K562 (cell line): ENCODE data around the gene CACNA1C. TPM values are rescaled to one million over a fixed set of nuclear protein-coding genes. Genes with fewer than 3 reads are reported as not detected.

Experiments used
- ATAC-seq: fragments of 200-7000 bp; cut with Tn5 transposase; 3 replicates; pipeline ENCODE4 v1.9.1; 2020; ENCODE audit warnings: moderate library complexity
- BruUV-seq: library from RNA; stranded (reverse); fragments of 400-500 nt; replicated peaks from 2 replicates; lab custom pipeline; 2021; lab: Mats Ljungman, UMichigan
- CTCF ChIA-PET: fragments of 300-600 bp; formaldehyde crosslinking; extraction: SDS; loops from one replicate; lab custom pipeline; 2021; ENCODE audit warnings: low intra/inter-chr PET ratio; lab: Yijun Ruan, JAX
- POLR2A ChIA-PET: fragments of 300-600, 350-650 bp; sonication (Branson Sonifier 250); formaldehyde crosslinking; extraction: SDS; loops from one replicate; lab custom pipeline; 2021; ENCODE audit warnings: antibody characterized with exemption, inconsistent platforms; lab: Yijun Ruan, JAX
- DNase-seq, 4 experiments: peaks; one replicate each; pipeline versions ENCODE4 v3.0.0 to v3.0.0-alpha.2; 2011 to 2018; ENCODE audit warnings: low spot score in 3 of 4, mixed read lengths in 3 of 4; ENCODE audit errors: extremely low read depth in 1 of 4
- FAIRE-seq: peaks from 2 replicates; lab custom pipeline; 2011; peaks lifted over from hg19 to GRCh38; lab: Jason Lieb, UNC
- H2AFZ ChIP-seq: 2 replicates; pipeline ENCODE4 v1.6.0; 2011; ENCODE audit warnings: low read depth, low read length, control low read depth, inconsistent platforms
- H3K27ac ChIP-seq: fragments of 200-600 bp; 3 replicates; pipeline ENCODE4 v1.8.0; 2011; ENCODE audit warnings: low read depth, mild to moderate bottlenecking, control low read depth, inconsistent platforms, low read length, moderate library complexity, mixed read lengths; ENCODE audit errors: extremely low read depth
- H3K27me3 ChIP-seq, 2 experiments: fragments of 300-600 bp in 1 of 2; 2 replicates in 1 of 2; 3 replicates in 1 of 2; pipeline versions ENCODE4 v1.6.0 to v1.8.0; 2011; ENCODE audit warnings: inconsistent platforms in 2 of 2, low read length in 2 of 2, mild to moderate bottlenecking in 1 of 2, mixed read lengths in 1 of 2, moderate library complexity in 1 of 2; ENCODE audit not compliant: control insufficient read depth in 2 of 2, insufficient read depth in 2 of 2
- H3K36me3 ChIP-seq: fragments of 300-600 bp; 3 replicates; pipeline ENCODE4 v1.8.0; 2011; ENCODE audit warnings: mild to moderate bottlenecking, low read length, inconsistent platforms; ENCODE audit not compliant: control insufficient read depth, insufficient read depth
- H3K4me1 ChIP-seq, 2 experiments: fragments of 200-600 bp in 1 of 2; replicated peaks in 1 of 2; 2 replicates in 1 of 2; 3 replicates in 1 of 2; pipeline versions ENCODE4 v1.5.1 to v1.8.0; 2011; ENCODE audit warnings: inconsistent platforms in 2 of 2, low read length in 2 of 2, mild to moderate bottlenecking in 1 of 2, mixed read lengths in 1 of 2, moderate library complexity in 1 of 2; ENCODE audit not compliant: control insufficient read depth in 2 of 2, insufficient read depth in 2 of 2
- H3K4me2 ChIP-seq: 2 replicates; pipeline ENCODE4 v1.6.1; 2011; ENCODE audit warnings: low read length, control low read depth, inconsistent platforms, mixed read lengths; ENCODE audit not compliant: insufficient read depth
- H3K4me3 ChIP-seq: fragments of 200-600 bp; sonication (generic), shearing (Covaris generic); 2 replicates; pipeline ENCODE4 v1.5.1; 2016; ENCODE audit warnings: control low read depth, inconsistent platforms
- H3K79me2 ChIP-seq: fragments of 200-600 bp; 3 replicates; pipeline ENCODE4 v1.8.0; 2011; ENCODE audit warnings: low read length, inconsistent platforms; ENCODE audit not compliant: control insufficient read depth, insufficient read depth
- H3K9ac ChIP-seq, 2 experiments: 2 replicates each; pipeline versions ENCODE4 v1.6.0 to v1.6.1; 2011; ENCODE audit warnings: low read depth in 2 of 2, low read length in 2 of 2, control low read depth in 1 of 2, inconsistent platforms in 1 of 2, mild to moderate bottlenecking in 1 of 2, mixed read lengths in 1 of 2; ENCODE audit not compliant: insufficient read depth in 1 of 2
- H3K9me1 ChIP-seq: one replicate; pipeline ENCODE4 v1.6.0; 2011; ENCODE audit warnings: inconsistent platforms, mild to moderate bottlenecking, low read length, moderate library complexity; ENCODE audit not compliant: control insufficient read depth, insufficient read depth
- H3K9me3 ChIP-seq: replicated peaks from 2 replicates; pipeline ENCODE4 v1.5.1; 2011; ENCODE audit warnings: low read depth, low read length, inconsistent platforms; ENCODE audit not compliant: control insufficient read depth, insufficient read depth
- H4K20me1 ChIP-seq: replicated peaks from 2 replicates; pipeline ENCODE4 v1.6.1; 2011; ENCODE audit warnings: low read length, inconsistent platforms, mixed read lengths; ENCODE audit not compliant: control insufficient read depth, insufficient read depth
- BCL6 ChIP-seq: fragments of 250-450 bp; sonication (Bioruptor Pico); IDR thresholded peaks from 2 replicates; pipeline ENCODE4 v1.4.0; 2020
- BRF1 ChIP-seq: IDR thresholded peaks from 3 replicates; pipeline ENCODE4 v1.6.1; 2011; ENCODE audit warnings: borderline replicate concordance, mild to moderate bottlenecking; ENCODE audit not compliant: insufficient read length; ENCODE audit errors: extremely low read depth
- ETS1 ChIP-seq: conservative IDR thresholded peaks from 2 replicates; pipeline ENCODE4 v1.6.1; 2011; ENCODE audit warnings: low read depth, mild to moderate bottlenecking, low read length; ENCODE audit not compliant: control insufficient read depth
- HBP1 ChIP-seq: fragments of 450-650 bp; formaldehyde crosslinking; IDR thresholded peaks from 2 replicates; pipeline ENCODE4 v1.4.0; 2022; ENCODE audit warnings: missing genetic modification characterization
- MEF2A ChIP-seq: IDR thresholded peaks from 2 replicates; pipeline ENCODE4 v1.6.1; 2011; ENCODE audit warnings: low read depth, mild to moderate bottlenecking, low read length, moderate library complexity; ENCODE audit not compliant: control insufficient read depth
- PHB ChIP-seq: fragments of 250-450 bp; sonication (Bioruptor Pico); IDR thresholded peaks from 2 replicates; pipeline ENCODE4 v1.5.0; 2021
- TOE1 ChIP-seq, 2 experiments: fragments of 450-650 bp in 1 of 2; sonication (generic) in 1 of 2; formaldehyde crosslinking in 1 of 2; IDR thresholded peaks; 2 replicates each; pipeline versions ENCODE4 v1.7.1 to v1.8.0; 2016 to 2022; ENCODE audit warnings: borderline replicate concordance in 2 of 2, mild to moderate bottlenecking in 2 of 2, antibody characterized with exemption in 1 of 2, inconsistent platforms in 1 of 2, low read depth in 1 of 2, missing genetic modification reagents in 1 of 2, moderate library complexity in 1 of 2
- ZKSCAN3 ChIP-seq: fragments of 250-450 bp; sonication (Bioruptor Pico); IDR thresholded peaks from 2 replicates; pipeline ENCODE4 v1.4.0; 2020
- ZNF197 ChIP-seq: fragments of 200-800 bp; sonication (Bioruptor generic); IDR thresholded peaks from 2 replicates; pipeline ENCODE4 v1.6.1; 2016; ENCODE audit warnings: low read depth, missing genetic modification characterization, missing compliant biosample characterization
- WGBS: fragments of 100-300 bp; shearing (Covaris generic); methylation state at CpG from one replicate; pipeline ENCODE4 v1.1.6; 2016; ENCODE audit warnings: low coverage, mixed read lengths; ENCODE audit not compliant: insufficient coverage; ENCODE audit errors: missing lambda C conversion rate; 5-methylcytosine and 5-hydroxymethylcytosine counted together
- in situ Hi-C: fragments of 300-500 bp; cut with MboI; formaldehyde crosslinking; loops from 4 replicates; pipeline ENCODE4 v1.15.0; 2018; ENCODE audit warnings: inconsistent platforms, mixed read lengths
- intact Hi-C: fragments of 100-400 bp; cut with micrococcal nuclease; formaldehyde crosslinking; loops from 2 replicates; pipeline ENCODE4 v1.14.2; 2022
- polyA plus RNA-seq, 8 experiments: library from polyadenylated mRNA; depleted of rRNA in 4 of 8; stranded (reverse) in 5 of 8; unstranded in 3 of 8; fragments of >200 nt; fragmentation: Nextera tagmentation in 2 of 8; fragmentation: Illumina TruSeq in 1 of 8; extraction: Ambion mirVana in 2 of 8; extraction: Trizol in 1 of 8; gene quantifications; 2 replicates each; pipeline versions ENCODE4 v1.2.1 to v1.2.3, GENCODE V29; 2011 to 2014; ENCODE audit warnings: inconsistent platforms in 1 of 8, missing spikeins in 1 of 8
- total RNA-seq, 7 experiments: library from RNA; depleted of rRNA in 6 of 7; stranded (reverse); fragments of >200 nt in 6 of 7; fragmentation: Illumina TruSeq in 2 of 7; extraction: Trizol in 2 of 7; gene quantifications; 2 replicates each; pipeline versions ENCODE4 v1.2.1 to v1.2.3, GENCODE V29; 2011 to 2021; ENCODE audit warnings: low replicate concordance in 1 of 7
- TF ChIP-seq, protein P1 (sequence below): sonication (generic); formaldehyde crosslinking; IDR thresholded peaks from 2 replicates; pipeline ENCODE4 v1.8.1; 2023; ENCODE audit warnings: mild to moderate bottlenecking, missing genetic modification reagents

The CACNA1C gene
- total and polyA plus RNA-seq, 9 of the 15 experiments (the other 6 are each of a cell fraction or from before 2014, with no cell fraction given) = not detected

- H3K27me3 ChIP-seq = peaks cover 0 to 10% of the 10 kb centered on the region in 2 experiments; a peak in 1 of 5 replicates
- no peaks in the 10 kb centered on the region for H3K9me3 ChIP-seq
- POLR2A ChIA-PET = interaction anchor here (1.2 kb wide), 1 partner anchor 9 kb away, joined by 3 read pairs; no protein-coding TSS in a partner anchor
- no peak overlapping the region for H3K4me3 ChIP-seq
- H3K4me1 ChIP-seq = peaks cover 0 to 4% of the 10 kb centered on the region in 2 experiments; a peak in 2 of 5 replicates
- ATAC-seq (no peak), FAIRE-seq (no peak), DNase-seq (no peak)
- H3K27ac ChIP-seq = no peak overlapping the region
- H3K79me2 ChIP-seq = no peaks in the 10 kb centered on the region
- WGBS = 0% methylated on average over 5 of the region's 9 CpGs
- no TSS peak for BruUV-seq
- in situ Hi-C loops (no loop called here), intact Hi-C loops (no loop called here)
- H3K9me1 ChIP-seq = no peaks in the 10 kb centered on the region
- CTCF ChIA-PET = no interaction called here
- H3K36me3 ChIP-seq = no peaks in the 10 kb centered on the region
- H4K20me1 ChIP-seq = no peaks in the 10 kb centered on the region
- no peak overlapping the region for H3K9ac ChIP-seq
- TF ChIP-seq BCL6 (no peak), HBP1 (no peak), ETS1 (no peak), PHB (CRISPR knock-in tag) (no peak), ZKSCAN3 (no peak), BRF1 (no peak), TOE1 (IDR thresholded peaks at IDR 0.05; ENCODE audit: borderline replicate concordance) (no peak), TOE1 (CRISPR knock-in tag; IDR thresholded peaks at IDR 0.05; ENCODE audit: borderline replicate concordance, low read depth) (no peak), MEF2A (no peak), ZNF197 (no peak)
- TF ChIP-seq, protein P1, sequence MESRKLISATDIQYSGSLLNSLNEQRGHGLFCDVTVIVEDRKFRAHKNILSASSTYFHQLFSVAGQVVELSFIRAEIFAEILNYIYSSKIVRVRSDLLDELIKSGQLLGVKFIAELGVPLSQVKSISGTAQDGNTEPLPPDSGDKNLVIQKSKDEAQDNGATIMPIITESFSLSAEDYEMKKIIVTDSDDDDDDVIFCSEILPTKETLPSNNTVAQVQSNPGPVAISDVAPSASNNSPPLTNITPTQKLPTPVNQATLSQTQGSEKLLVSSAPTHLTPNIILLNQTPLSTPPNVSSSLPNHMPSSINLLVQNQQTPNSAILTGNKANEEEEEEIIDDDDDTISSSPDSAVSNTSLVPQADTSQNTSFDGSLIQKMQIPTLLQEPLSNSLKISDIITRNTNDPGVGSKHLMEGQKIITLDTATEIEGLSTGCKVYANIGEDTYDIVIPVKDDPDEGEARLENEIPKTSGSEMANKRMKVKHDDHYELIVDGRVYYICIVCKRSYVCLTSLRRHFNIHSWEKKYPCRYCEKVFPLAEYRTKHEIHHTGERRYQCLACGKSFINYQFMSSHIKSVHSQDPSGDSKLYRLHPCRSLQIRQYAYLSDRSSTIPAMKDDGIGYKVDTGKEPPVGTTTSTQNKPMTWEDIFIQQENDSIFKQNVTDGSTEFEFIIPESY (CRISPR knock-in tag) = no peak
- H2AFZ ChIP-seq = no peak overlapping the region
- no peak overlapping the region for H3K4me2 ChIP-seq
Measured at GRCh38 chr12:2578211-2578610, 525.4 kb downstream of the CACNA1C start.
